Measurements from ENCODE around the gene TENM3. TPM values are rescaled to one million over a fixed set of nuclear protein-coding genes. Genes with fewer than 3 reads are reported as not detected.

Gene TENM3
- total RNA-seq, 4 donors from 2014 or later, result 3.4 to 9.8 (median 6.9) TPM

DNA sequence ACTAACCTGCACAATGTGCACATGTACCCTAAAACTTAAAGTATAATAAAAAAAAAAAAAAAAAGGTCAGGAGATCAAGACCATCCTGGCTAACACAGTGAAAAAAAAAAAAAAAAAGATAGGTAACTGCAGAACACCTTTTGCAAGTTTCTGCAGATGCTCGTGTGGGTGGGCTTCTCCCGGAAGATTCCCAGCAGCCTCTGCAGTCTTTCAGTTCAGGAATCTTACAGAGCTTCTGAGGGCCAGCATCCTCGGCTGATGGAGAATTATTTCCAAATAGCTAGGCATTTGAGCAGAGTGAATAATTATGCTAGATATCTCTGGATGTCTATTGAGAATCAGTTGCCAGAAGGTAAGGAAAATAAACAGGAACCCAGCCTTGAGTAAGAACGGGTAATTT is 373.3 kb downstream of the TENM3 start:
- 81 to 82% methylated on average over 3 to 4 of the region's 4 CpGs for WGBS, 2 donors (ENCODE audit: low coverage in 1 of 2)
- TF ChIP-seq, protein P1, sequence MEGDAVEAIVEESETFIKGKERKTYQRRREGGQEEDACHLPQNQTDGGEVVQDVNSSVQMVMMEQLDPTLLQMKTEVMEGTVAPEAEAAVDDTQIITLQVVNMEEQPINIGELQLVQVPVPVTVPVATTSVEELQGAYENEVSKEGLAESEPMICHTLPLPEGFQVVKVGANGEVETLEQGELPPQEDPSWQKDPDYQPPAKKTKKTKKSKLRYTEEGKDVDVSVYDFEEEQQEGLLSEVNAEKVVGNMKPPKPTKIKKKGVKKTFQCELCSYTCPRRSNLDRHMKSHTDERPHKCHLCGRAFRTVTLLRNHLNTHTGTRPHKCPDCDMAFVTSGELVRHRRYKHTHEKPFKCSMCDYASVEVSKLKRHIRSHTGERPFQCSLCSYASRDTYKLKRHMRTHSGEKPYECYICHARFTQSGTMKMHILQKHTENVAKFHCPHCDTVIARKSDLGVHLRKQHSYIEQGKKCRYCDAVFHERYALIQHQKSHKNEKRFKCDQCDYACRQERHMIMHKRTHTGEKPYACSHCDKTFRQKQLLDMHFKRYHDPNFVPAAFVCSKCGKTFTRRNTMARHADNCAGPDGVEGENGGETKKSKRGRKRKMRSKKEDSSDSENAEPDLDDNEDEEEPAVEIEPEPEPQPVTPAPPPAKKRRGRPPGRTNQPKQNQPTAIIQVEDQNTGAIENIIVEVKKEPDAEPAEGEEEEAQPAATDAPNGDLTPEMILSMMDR (IDR thresholded peaks at IDR 0.05), result no peak
- TF ChIP-seq POLR2A (IDR thresholded peaks at IDR 0.05) (no peak), POLR2AphosphoS5 (IDR thresholded peaks at IDR 0.05) (no peak), EP300 (IDR thresholded peaks at IDR 0.05; ENCODE audit: low read depth) (no peak)

GRCh38 chr4:182619660-182620059 is 376.5 kb downstream of the TENM3 start:
- WGBS, 2 donors (ENCODE audit: low coverage in 1 of 2), result 75% methylated on average over 4 to 5 of the region's 5 CpGs
- TF ChIP-seq EP300 (IDR thresholded peaks at IDR 0.05; ENCODE audit: low read depth), result no peak
- TF ChIP-seq POLR2AphosphoS5 (IDR thresholded peaks at IDR 0.05), result no peak
- TF ChIP-seq, protein P1 (IDR thresholded peaks at IDR 0.05), result no peak
- no peak for TF ChIP-seq POLR2A (IDR thresholded peaks at IDR 0.05)

More for the DNA sequence above, 373.3 kb downstream of the TENM3 start:
- DNase-seq, result no peak
- Histone ChIP-seq H3K27me3 (no peaks in the 10 kb centered on the region), H3K9me3 (no peaks in the 10 kb centered on the region), H3K36me3 (no peaks in the 10 kb centered on the region), H3K4me3 (no peak overlapping the region), H3K27ac (no peak overlapping the region), H3K4me1 (no peaks in the 10 kb centered on the region)
- in situ Hi-C loops (cut with MboI; ENCODE audit: low pct_ligation_motif_present in 1 of 4, low pct_unique_long_range_greater_than_20kb in 1 of 4, low sequenced_read_pairs in 3 of 4) (no loop called here), intact Hi-C loops (cut with DNase I; ENCODE audit: low total_unique reads) (no loop called here)

GRCh38 chr4:182620111-182620980 is 377.1 kb downstream of the TENM3 start:
- DNase-seq, result no peak
- WGBS, 2 donors (ENCODE audit: low coverage in 1 of 2), result 63 to 71% methylated on average over 7 to 10 of the region's 10 CpGs
- no peaks in the 10 kb centered on the region for H3K9me3 ChIP-seq
- H3K27ac ChIP-seq, result no peak overlapping the region
- no peaks in the 10 kb centered on the region for H3K4me1 ChIP-seq
- H3K27me3 ChIP-seq, result no peaks in the 10 kb centered on the region
- in situ Hi-C loops (cut with MboI; ENCODE audit: low pct_ligation_motif_present in 1 of 4, low pct_unique_long_range_greater_than_20kb in 1 of 4, low sequenced_read_pairs in 3 of 4) (no loop called here), intact Hi-C loops (cut with DNase I; ENCODE audit: low total_unique reads) (no loop called here)
- H3K36me3 ChIP-seq, result no peaks in the 10 kb centered on the region
- no peak for TF ChIP-seq EP300 (IDR thresholded peaks at IDR 0.05; ENCODE audit: low read depth)
- TF ChIP-seq, protein P1 (IDR thresholded peaks at IDR 0.05), result no peak
- no peak for TF ChIP-seq POLR2AphosphoS5 (IDR thresholded peaks at IDR 0.05)
- TF ChIP-seq POLR2A (IDR thresholded peaks at IDR 0.05), result no peak
- H3K4me3 ChIP-seq, result no peak overlapping the region

More at GRCh38 chr4:182619660-182620059, 376.5 kb downstream of the TENM3 start:
- H3K27me3 ChIP-seq, result no peaks in the 10 kb centered on the region
- intact Hi-C loops (cut with DNase I; ENCODE audit: low total_unique reads), result no loop called here
- DNase-seq, result no peak
- in situ Hi-C loops (cut with MboI; ENCODE audit: low pct_ligation_motif_present in 1 of 4, low pct_unique_long_range_greater_than_20kb in 1 of 4, low sequenced_read_pairs in 3 of 4), result no loop called here
- H3K4me3 ChIP-seq, result no peak overlapping the region
- H3K9me3 ChIP-seq, result no peaks in the 10 kb centered on the region
- no peaks in the 10 kb centered on the region for H3K4me1 ChIP-seq
- no peak overlapping the region for H3K27ac ChIP-seq
- H3K36me3 ChIP-seq, result no peaks in the 10 kb centered on the region

DNA sequence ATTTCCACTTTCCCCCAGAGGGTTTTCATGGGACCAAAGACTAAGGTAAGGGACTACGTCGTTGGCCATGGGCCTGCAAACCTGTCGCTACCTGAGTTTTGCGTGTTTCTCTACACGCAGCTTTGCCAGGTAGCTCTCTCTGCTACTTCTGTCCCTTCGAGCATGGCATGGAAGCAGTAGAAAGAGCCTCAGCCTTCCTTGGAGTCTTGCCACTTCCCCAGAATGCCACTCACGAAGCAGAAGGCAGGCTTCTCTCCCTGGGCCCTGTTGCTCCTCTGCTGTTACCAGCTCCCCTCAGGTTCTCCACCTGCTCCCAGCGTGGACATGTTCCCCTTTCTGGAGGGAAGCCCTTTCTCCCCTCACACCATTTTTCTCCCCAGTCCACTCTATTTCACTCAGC is 381.1 kb downstream of the TENM3 start:
- Histone ChIP-seq H3K36me3 (no peaks in the 10 kb centered on the region), H3K4me3 (no peak overlapping the region), H3K9me3 (no peaks in the 10 kb centered on the region), H3K4me1 (no peaks in the 10 kb centered on the region), H3K27ac (no peak overlapping the region), H3K27me3 (no peaks in the 10 kb centered on the region)
- intact Hi-C loops (cut with DNase I; ENCODE audit: low total_unique reads) (no loop called here), in situ Hi-C loops (cut with MboI; ENCODE audit: low pct_ligation_motif_present in 1 of 4, low pct_unique_long_range_greater_than_20kb in 1 of 4, low sequenced_read_pairs in 3 of 4) (no loop called here)
- TF ChIP-seq, protein P1 (IDR thresholded peaks at IDR 0.05), result no peak
- TF ChIP-seq POLR2AphosphoS5 (IDR thresholded peaks at IDR 0.05), result no peak
- no peak for TF ChIP-seq EP300 (IDR thresholded peaks at IDR 0.05; ENCODE audit: low read depth)
- TF ChIP-seq POLR2A (IDR thresholded peaks at IDR 0.05), result no peak
- no peak for DNase-seq
- 63 to 75% methylated on average over 1 to 8 of the region's 8 CpGs for WGBS, 2 donors (ENCODE audit: low coverage in 1 of 2)
